HG03565 (cell line): ENCODE measurements around the gene WDFY4.

Experiments used
- ATAC-seq: cut with Tn5 transposase; IDR thresholded peaks from one replicate; pipeline ENCODE4 v1.9.1; 2021; ENCODE audit warnings: mild to moderate bottlenecking, moderate library complexity; ENCODE audit not compliant: unreplicated experiment

The WDFY4 gene

GRCh38 chr10:48690791-48691660 is 6.4 kb downstream of the WDFY4 start:
- no peak for ATAC-seq

- ATAC-seq = no peak
Measured at GRCh38 chr10:48691812-48692528, 7.3 kb downstream of the WDFY4 start.

GRCh38 chr10:48692748-48693147 is 8.1 kb downstream of the WDFY4 start:
- ATAC-seq = no peak

GRCh38 chr10:48693206-48693605 is 8.5 kb downstream of the WDFY4 start:
- no peak for ATAC-seq

GRCh38 chr10:48694371-48695030 is 9.8 kb downstream of the WDFY4 start:
- ATAC-seq = no peak

- ATAC-seq = no peak
Measured at GRCh38 chr10:48695636-48696534, 11.2 kb downstream of the WDFY4 start.

GRCh38 chr10:48696535-48696873 is 11.8 kb downstream of the WDFY4 start:
- no peak for ATAC-seq

GRCh38 chr10:48697091-48697490 is 12.4 kb downstream of the WDFY4 start:
- no peak for ATAC-seq

GRCh38 chr10:48697821-48698764 is 13.4 kb downstream of the WDFY4 start:
- ATAC-seq = no peak

GRCh38 chr10:48699011-48699627 is 14.4 kb downstream of the WDFY4 start:
- ATAC-seq = no peak

- ATAC-seq = no peak
Measured at GRCh38 chr10:48700071-48700470, 15.4 kb downstream of the WDFY4 start.

- no peak for ATAC-seq
Measured at GRCh38 chr10:48700493-48700892, 15.8 kb downstream of the WDFY4 start.

GRCh38 chr10:48701139-48701901 is 16.6 kb downstream of the WDFY4 start:
- no peak for ATAC-seq

GRCh38 chr10:48701941-48702340 is 17.3 kb downstream of the WDFY4 start:
- ATAC-seq = no peak

GRCh38 chr10:48703531-48704122 is 19.0 kb downstream of the WDFY4 start:
- no peak for ATAC-seq

GRCh38 chr10:48704156-48704555 is 19.5 kb downstream of the WDFY4 start:
- no peak for ATAC-seq

- ATAC-seq = no peak
Measured at GRCh38 chr10:48705401-48705938, 20.8 kb downstream of the WDFY4 start.

- ATAC-seq = no peak
Measured at GRCh38 chr10:48707472-48707871, 22.8 kb downstream of the WDFY4 start.
